ENCODE results near the gene IL27RA.

- TF ChIP-seq, protein P1, sequence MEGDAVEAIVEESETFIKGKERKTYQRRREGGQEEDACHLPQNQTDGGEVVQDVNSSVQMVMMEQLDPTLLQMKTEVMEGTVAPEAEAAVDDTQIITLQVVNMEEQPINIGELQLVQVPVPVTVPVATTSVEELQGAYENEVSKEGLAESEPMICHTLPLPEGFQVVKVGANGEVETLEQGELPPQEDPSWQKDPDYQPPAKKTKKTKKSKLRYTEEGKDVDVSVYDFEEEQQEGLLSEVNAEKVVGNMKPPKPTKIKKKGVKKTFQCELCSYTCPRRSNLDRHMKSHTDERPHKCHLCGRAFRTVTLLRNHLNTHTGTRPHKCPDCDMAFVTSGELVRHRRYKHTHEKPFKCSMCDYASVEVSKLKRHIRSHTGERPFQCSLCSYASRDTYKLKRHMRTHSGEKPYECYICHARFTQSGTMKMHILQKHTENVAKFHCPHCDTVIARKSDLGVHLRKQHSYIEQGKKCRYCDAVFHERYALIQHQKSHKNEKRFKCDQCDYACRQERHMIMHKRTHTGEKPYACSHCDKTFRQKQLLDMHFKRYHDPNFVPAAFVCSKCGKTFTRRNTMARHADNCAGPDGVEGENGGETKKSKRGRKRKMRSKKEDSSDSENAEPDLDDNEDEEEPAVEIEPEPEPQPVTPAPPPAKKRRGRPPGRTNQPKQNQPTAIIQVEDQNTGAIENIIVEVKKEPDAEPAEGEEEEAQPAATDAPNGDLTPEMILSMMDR (conservative IDR thresholded peaks at IDR 0.05) = peak; percentile 86
- TF ChIP-seq EZH2 (IDR thresholded peaks at IDR 0.05; ENCODE audit: low read depth) = no peak
These were observed at the start of gene IL27RA for GRCh38 chr19:14031719-14032480.
